ENCODE data around the gene SLC15A3.
"Not testable (repeated sequence)": the region's sequence is repeated elsewhere in the genome, so short reads cannot be mapped to it uniquely, and the experiment has no call there.

The SLC15A3 gene

DNA sequence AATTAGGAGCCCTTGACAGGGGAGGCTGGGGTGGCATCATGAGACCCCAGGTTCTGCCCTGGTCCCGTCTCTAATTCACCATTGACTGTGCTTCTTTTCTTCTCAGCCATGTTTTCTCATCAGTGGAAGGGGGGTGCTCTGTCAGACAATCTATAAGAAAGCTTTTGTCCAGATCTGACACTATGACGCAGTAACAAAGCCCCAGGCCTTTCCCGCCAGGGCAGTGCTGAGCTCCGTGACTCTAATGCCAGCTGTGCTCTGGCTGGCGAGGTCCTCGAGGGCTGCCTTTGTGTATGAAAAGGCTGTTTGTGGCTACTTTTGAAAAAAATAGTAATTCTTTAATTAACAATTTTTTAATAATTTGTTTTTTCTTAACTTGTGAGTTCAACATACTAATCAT is 22.8 kb upstream of the SLC15A3 start:
- DNase-seq, result peak in 3 of 14 donors; percentile 21 to 65 (median 48)

DNA sequence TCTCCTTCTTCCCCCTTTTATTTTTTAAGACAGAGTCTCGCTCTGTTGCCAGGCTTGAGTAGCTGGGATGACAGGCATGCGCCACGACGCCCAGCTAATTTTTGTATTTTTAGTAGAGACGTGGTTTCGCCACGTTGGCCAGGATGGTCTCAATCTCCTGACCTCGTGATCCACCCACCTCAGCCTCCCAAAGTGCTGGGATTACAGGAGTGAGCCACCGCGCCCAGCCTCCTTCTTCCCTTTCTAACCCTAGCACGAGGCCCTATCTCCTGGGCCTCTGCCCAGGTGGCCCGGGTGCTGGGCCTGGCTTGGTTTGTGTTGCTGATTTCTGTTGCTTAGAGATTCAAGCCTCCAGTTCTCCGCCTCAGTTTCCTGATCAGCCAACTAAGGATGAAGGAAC is 22.3 kb upstream of the SLC15A3 start:
- DNase-seq, result not testable (repeated sequence)

DNA sequence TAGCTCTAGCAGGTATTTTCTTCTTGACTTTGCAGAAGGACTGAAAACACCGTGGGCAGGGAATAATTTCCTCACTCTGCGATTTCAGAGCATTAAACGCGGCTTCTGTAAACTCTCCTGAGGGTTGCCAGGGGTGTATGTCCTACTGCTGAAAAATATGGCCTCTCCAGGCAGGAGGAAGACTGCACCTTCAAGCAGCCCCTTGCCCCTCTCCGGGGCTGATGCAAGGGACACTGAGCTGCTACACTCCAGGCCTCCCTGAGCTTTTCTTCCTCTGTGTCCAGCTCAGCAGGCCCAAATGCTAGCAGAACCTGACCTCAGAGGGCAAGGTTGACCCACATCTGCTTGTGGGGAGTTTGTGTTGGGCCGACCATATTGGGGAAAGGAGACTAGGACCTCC is 21.7 kb upstream of the SLC15A3 start:
- no peak for DNase-seq

DNA sequence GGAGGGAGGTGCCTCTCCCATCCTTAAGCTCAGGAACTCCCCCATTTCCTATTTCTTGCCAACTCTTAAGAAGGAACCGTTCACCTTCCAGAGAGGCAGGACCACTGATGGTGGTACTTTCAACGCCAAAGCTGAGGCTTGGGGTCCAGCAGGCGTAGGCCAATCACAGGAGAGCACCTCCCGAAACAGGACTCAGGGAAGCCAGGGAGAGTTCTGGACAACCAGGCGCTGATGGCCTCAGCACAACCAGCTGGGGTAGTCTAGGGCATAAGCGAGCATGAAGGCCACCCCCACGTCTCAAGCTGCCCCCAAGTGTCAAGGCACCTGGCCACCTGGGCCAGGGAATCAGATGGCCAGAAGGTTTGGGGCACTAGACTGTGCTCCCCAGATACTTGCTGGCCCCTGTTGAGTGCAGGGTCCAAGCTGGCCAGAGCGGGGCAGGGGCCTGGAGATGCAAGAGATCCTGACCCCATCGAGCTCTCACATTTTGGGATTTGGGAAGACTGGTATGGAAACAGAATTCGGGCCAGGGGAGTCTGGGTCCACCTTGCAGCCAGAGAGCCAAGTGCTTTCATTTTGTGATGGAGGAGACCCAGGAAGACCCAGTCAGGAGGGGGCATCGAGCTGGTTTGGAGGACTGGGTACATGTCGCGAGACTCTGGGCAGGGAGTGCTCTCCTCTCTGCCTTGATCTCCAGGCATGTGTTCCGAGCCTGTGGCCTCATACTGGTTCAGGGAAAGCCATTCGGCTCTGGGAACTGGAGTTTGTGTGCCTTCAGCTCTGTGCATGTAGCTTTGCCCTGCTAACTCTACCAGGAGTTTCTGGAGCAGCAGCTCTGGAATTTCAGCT is 20.4 kb upstream of the SLC15A3 start:
- DNase-seq, result no peak

DNA sequence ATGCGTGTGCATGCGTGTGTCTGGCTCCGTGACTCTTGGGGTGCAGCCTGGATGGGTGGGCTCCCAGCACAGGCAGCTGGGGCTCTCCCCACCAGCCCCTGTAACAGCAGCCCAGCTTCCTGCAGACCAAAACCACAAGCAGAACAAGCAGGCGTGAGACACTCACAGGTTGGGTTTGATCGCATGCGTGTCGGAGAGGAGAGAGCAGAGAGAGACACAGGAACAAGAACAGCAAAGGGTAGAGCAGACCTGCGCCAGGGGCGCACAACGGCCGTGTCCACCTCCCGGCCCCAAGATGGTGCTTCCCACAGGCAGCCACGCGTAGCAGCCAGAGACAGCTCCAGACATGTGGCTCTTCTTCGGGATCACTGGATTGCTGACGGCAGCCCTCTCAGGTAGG is 19.5 kb upstream of the SLC15A3 start, which contains the start of gene CD6:
CD6 (plus strand) TSS at position 161 of the 400 bp plus-strand sequence; CDS start at position 347, 186 bp downstream.
- no peak for DNase-seq

DNA sequence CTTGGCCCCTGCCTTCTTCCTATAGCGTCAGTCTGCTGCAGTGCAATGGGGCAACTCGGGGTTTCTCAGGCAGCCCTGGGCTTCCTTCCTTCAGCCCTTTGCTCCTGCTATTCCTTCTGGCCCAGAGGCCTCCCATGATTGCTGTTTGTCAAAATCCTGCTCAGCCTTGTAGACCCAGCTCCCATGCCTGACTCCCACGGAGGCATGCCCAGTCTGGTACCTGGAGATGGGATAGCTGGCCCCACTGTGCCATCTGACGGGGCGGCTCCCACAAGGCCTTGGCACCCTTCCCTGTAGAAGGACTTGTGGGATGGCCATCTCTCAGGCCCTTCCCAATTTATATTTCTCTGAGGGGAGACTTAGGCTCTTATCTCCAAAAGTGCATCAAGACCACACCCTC is 18.9 kb upstream of the SLC15A3 start:
- no peak for DNase-seq

DNA sequence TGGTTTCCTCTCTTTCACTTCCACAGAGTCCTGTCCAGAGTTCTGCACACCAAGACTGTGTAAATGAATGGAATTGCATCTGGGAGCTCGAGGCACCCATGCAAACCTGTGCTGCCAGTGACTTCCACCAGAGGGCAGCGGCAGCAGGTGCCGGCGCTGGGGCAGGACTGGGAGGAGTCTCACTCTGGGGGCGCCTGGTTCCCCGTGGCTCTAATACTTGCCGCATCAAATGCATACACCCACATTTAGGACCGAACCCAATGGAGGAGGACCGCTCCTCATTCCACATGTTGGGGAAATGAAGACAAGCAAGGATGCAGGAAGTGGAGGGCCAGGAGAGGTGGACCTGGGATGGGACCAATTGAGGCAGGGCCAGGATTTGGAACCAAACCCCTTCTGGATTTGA is 18.4 kb upstream of the SLC15A3 start:
- DNase-seq, result peak in 2 of 14 donors; percentile 13 to 32

DNA sequence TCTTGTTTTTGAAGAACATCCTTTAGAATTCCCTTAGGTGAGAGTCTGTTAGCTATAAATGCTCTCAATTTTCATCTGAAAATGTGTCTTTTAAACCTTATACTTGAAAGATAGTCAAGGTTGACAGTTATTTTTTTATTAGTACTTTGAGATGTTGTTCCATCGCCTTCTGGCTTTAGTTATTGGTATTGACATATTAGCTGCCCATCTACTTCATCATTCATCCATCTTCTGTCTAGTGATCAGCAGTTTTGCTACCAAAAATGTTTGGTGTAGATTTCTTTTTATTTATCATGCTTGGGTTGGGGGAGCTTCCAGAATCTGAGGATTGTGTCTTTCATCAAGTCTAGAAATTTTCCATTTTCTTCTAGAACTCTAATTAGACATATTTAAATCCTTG is 16.2 kb upstream of the SLC15A3 start:
- DNase-seq, result no peak

DNA sequence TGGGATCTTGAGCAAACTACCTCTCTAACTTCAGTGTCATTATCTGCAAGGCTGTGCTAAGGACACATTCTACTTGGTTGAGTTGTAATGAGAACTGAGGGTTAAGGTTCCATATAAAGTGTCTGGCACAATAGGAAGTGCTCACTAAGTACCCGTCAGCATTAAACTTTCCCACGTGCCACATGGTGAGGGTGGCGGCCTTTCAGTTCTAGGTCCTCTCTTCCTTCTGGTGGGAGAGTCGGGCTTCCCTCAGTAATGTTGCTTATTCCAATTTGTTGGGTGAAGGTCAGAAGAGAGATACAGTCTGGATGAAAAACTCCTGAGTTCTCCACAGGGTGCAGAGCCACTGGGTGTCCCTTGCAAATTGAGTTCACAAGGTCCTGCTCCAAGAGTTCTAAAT is 14.9 kb upstream of the SLC15A3 start:
- no peak for DNase-seq

DNA sequence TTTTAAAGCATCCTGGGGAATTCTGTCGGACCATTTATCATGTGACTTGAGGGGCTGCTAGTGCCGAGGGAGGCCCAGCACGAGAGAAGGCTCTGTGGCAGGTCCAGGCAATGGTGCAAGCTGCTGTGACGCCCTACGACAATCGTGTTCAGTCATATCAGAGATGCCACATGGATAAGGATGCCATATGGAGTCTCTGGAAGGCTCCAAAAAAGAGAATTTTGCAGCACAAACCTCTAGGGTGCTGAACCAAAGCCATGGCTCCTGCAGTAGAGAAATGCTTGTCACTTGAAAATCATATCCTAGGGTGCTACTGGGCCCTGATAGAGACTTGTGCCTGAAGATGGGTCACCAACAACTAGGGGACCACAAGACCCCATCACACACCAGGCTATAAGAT is 12.8 kb upstream of the SLC15A3 start:
- peak in 1 of 14 donors; percentile 20 for DNase-seq

DNA sequence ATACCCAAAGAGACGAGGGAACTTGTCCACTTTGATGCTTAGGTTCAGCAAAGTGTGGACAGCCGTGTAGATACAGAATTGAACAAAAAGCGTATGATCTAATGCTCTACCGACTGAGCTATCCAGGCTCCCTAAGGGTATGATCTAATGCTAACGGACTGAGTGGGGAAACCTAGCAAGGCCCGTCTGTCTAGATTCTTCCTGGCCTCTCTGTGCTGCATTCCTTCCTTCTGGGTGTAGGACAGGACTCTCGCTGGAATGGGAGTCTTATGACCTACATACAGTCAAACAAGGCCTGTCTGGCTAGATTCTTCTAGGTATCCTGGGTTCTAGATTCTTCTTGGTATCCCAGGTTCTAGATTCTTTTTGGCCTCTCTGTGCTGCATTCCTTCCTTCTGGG is 8.4 kb upstream of the SLC15A3 start:
- DNase-seq, result no peak

DNA sequence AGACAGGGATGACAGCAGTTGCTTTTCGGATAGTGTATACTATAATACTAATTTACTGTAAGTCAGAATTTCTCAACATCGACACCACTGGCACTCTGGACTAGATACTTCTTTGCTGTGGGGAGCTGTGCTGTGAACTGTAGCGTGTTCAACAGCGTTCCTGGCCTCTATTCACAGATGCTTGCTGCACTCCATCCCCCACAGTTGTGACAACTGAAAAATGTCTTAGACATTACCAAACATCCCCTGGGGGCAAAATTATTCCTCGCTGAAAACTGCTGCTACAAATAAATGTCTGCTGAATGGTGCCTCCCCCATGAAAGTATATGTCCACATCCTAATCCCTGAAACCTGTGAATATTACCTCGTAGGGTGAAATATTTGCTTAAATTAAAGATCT is 7.5 kb upstream of the SLC15A3 start:
- DNase-seq, result no peak

DNA sequence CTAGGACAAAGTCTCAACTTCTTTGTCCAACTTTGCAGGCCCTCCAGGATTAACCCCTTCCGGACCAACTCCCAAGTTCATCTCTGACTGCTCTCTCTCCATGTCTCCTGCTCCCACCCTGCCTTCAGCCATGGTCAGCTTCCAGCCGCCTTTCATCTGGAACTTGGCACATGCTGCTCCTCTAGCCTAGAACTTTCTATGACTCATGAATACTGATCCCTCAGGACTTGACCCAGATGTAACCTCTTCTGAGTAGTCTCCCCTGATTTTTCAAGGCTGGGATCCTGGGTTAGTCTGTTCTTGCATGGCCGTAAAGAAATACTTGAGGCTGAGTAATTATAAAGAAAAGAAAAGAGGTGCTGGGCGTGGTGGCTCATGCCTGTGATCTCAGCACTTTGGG is 5.2 kb upstream of the SLC15A3 start:
- no peak for DNase-seq

DNA sequence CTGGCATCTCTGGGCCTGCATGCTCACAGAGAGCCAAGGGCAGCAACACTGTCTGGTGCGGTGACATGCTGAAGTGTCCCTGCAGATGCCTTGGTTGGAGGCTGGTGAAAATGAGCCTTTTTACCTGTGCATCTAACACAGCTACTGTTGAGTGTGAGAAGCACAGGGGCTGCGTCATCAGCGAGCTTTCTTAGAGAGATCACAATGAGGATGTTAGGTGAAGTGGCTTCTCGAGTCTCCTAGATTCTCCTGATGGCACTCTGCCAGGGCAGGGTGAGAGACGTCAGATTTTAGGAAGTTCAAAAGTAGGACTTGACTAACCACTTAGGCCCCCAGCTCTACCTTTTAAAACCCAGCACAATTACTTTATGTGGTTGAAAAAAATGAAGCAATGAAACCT is 3.6 kb upstream of the SLC15A3 start:
- peak in 1 of 14 donors; percentile 12 for DNase-seq

DNA sequence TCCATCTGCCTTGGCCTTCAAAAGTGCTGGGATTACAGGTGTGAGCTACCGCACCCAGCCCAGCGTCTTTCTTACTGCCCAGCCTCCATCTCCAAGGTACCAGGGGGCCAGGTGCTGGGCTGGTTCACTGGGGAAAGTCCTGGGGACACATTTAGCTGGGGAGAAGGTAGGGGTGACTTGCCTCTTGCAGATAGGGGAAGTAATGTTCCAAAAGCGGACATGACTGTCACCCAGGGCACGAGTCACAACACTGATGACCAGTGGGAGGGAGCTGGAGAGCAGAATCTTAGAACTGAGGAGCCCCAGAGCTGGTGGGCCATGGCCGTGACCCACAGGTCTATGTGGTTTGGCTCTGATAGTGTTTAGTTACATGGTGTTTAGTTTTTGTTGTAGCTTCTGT is 2.4 kb upstream of the SLC15A3 start:
- no peak for DNase-seq

DNA sequence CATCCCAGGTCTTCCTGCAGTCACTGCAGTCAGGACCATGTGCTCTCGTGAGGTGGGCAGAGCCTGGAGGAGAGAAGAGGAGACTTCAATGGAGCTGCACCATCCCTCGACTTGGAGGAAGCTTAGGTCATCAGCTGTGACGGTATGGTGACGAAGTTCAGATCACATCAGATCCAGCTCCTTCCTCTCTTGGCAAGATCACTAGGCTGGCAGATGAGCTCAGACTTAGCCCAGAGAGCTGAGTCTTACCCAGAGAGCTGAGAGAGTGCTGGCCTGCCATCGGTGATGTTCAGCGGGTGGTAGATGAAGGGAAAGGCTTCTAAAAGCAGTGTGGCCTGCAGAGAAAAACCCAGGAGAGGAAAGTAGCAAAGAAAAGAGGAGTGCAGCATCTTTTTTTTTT is 1.8 kb upstream of the SLC15A3 start:
- no peak for DNase-seq

DNA sequence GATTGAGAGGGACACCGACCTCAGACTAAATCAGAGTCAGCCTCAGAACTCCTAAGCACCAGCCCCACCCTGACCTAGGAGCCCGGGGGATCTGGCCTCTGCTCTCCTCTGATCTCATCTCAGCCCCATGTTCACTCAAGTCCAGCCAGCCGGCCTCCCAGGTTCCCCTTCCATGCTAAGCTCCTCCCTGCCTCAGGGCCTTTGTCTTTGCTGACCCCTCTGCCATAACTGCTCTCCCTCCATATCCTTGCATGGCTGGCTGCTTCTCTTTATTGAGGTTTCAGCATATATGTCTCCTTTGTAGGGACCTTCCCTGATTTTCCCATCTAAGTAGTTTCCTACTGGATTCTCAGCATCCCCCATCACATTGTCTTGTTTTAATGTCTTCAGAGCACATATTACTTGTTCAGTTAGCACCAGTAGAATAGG is 780 bp upstream of the SLC15A3 start:
- DNase-seq, result no peak

DNA sequence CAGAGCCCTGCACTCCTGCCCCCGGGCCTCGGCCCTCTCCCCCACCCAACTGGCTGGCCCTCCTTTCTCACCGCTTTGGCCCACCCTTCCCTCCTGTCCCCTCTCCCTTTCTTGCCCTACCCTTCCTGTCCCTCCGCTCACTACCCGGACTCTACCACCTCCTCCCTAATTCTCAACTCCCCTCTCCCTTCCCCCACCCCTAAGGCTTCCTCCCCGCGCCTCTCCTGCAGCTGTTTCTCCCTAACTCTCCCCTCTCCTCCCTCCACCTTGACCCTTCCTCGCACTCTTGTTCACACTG is 421 bp downstream of the SLC15A3 start:
- no peak for DNase-seq

DNA sequence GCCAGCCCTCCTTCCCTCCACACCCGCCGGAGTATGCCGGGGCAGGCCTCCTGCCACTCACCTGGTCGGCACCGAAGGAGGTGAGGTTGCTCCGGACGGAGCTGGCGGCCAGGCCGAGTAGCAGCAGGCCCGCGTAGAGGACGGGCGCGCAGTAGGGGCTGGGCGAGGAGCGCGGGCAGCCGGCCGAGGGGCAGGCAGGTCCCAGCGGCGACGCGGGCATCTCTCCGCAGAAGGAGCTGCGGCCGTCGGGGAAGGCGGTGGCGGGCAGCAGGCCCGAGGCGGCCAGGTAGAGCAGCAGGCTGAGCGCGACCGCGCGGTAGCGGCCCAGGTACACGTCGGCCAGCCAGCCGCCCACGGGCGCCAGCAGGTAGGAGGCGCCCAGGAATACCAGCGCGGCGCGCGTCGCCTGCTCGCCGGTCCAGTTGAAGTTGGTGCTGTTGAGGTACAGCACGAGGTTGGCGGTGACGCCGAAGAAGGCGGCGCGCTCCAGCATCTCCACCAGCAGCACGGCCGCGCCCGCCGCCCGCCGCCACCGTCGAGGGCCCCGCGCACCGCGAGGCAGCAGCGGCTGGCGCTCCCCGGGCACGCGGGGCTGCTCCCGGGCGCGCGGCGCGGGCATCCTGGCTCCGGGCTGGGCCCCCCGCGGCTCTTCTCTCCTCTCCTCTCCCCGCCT is 907 bp downstream of the SLC15A3 start:
- DNase-seq, result no peak

DNA sequence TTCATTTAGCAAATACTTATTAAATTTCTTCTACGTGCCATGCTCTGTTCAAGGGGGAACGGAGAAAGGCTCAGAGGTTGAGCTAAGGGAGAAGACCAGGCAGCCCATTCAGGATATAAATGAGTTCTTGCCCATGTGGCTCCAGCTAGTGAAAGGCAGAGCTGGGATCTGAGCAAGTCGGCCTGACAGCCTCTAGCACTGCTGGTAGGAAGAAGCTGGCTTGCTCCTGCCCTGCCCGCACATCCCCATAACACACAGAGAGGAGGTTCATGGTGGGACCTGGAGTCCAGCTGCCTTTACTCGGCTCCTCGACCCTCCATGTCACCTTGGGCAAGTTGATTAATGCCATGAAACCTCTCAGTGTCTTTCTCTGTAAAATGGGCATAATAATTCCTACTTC is 2.0 kb downstream of the SLC15A3 start:
- no peak for DNase-seq

DNA sequence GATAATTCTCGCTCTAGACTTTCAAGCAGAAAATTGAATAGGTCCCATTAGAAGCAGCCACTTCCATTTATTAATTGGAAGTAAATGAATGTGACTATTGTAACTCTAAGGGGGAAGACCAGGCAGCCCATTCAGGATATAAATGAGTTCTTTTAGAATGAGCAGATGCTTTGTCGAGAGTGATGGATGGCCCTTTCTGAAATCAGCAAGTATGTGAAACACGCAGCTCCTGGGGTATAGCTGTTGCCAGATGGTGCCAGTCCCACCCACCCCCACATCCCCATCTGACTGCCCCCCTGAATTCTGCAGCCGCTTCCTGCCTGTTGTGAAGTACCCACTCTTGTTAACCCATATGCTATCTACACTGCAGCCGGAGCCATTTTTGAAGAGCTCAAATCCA is 3.7 kb downstream of the SLC15A3 start:
- DNase-seq, result no peak

DNA sequence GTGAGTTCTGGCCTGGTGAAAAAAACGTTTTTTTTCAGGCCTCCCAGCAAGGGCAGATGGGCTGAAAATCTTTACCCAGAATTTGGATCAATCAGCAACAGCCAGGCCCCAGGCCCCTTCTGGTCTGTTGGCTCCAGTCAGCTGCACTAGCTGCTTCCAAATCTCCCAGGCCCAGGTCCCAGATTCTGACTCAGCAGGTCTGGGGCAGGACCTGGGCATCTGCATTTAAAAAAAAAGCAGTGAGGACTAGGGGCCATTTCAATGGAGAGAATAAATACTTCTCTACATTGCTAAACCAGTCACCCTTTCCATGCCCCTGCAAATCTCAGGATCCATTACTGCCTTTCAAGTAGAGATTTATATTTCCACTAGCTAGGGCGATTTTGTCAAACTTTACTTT is 4.3 kb downstream of the SLC15A3 start:
- peak in 7 of 14 donors; percentile 12 to 58 (median 31) for DNase-seq

DNA sequence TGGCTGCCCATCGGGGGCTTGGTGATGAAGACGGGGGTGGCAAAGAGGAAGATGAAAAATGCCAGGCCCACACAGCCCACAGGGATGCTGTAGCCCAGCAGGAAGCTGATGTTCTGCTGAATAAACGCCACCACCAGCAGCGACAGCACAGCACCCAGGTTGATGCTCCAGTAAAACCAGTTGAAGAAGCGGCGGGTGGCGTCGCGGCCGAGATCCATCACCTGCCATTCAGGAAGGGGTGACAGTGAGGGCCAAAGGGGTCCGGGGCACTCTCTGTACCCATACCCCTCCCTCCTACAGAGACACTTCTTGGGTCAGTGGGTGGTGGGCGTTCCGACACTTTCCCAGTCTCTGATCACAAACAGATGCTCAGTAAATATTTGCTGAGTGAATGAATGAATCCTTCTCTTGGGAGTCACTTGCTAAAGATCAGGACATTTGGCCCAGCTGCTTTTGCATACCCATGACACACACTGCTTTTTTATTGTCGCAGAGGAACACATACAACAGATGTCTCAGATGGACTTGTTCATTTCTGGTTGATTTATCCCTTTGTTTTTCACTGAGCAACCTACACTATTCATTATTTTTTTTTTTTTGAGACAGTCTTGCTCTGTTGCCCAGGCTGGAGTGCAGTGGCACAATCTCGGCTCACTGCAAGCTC is 5.2 kb downstream of the SLC15A3 start:
- DNase-seq, result no peak

DNA sequence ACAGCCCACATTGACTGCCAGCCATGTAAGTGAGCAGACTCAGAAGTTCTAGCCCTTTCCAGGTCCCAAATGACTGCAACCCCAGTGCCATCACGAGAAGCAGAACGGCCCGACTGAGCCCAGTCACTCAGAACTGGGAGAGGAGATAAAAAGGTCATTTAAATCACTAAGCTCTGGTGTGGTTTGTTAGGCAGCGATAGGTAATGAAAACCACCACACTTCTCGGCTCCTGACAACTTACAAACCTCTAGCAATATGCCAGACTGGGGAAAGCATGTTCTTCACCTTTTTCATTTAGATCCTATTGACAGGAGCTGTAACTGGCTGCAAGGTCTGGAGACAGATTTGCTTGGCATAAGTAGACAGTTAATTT is 6.7 kb downstream of the SLC15A3 start:
- DNase-seq, result no peak
